Trophoblast cell (in vitro differentiated cells and primary cell): ENCODE measurements around the gene FSTL4.
A peak's percentile ranks its signal among the peaks of the same experiment; 100 is the strongest.

Experiments
- DNase-seq, 2 donors: peaks; one replicate each; pipeline ENCODE4 v3.0.0-alpha.2; 2016
- H2AFZ ChIP-seq: 2 replicates; pipeline ENCODE4 v1.6.1; 2013; ENCODE audit warnings: low read length, moderate library complexity, mild to moderate bottlenecking; ENCODE audit not compliant: insufficient read depth, poor library complexity
- H2AK5ac ChIP-seq: 2 replicates; pipeline ENCODE4 v1.6.1; 2013; ENCODE audit warnings: mild to moderate bottlenecking, low read length
- H2BK120ac ChIP-seq: 2 replicates; pipeline ENCODE4 v1.6.1; 2013; ENCODE audit warnings: low read length, mild to moderate bottlenecking, moderate library complexity; ENCODE audit not compliant: insufficient read depth, poor library complexity
- H2BK12ac ChIP-seq: 2 replicates; pipeline ENCODE4 v1.6.1; 2013; ENCODE audit warnings: mild to moderate bottlenecking, low read length, moderate library complexity
- H2BK5ac ChIP-seq: 2 replicates; pipeline ENCODE4 v1.6.1; 2013; ENCODE audit warnings: low read length, low read depth, moderate library complexity, mild to moderate bottlenecking; ENCODE audit not compliant: poor library complexity
- H3K14ac ChIP-seq: 2 replicates; pipeline ENCODE4 v1.6.1; 2013; ENCODE audit warnings: mild to moderate bottlenecking, low read length
- H3K18ac ChIP-seq: 2 replicates; pipeline ENCODE4 v1.6.1; 2013; ENCODE audit warnings: mild to moderate bottlenecking, low read length
- H3K23ac ChIP-seq: 2 replicates; pipeline ENCODE4 v1.6.1; 2013; ENCODE audit warnings: low read length
- H3K27ac ChIP-seq: 2 replicates; pipeline ENCODE4 v1.5.1; 2013; ENCODE audit warnings: low read depth, mild to moderate bottlenecking, inconsistent platforms, low read length, moderate library complexity
- H3K27me3 ChIP-seq: 2 replicates; pipeline ENCODE4 v1.6.1; 2013; ENCODE audit warnings: inconsistent platforms, mild to moderate bottlenecking, low read length, moderate library complexity; ENCODE audit not compliant: insufficient read depth
- H3K36me3 ChIP-seq, 2 experiments: 1 replicate in 1 of 2; 2 replicates in 1 of 2; pipeline ENCODE4 v1.6.1; 2013; ENCODE audit warnings: low read length in 2 of 2, mild to moderate bottlenecking in 2 of 2, moderate library complexity in 1 of 2; ENCODE audit not compliant: insufficient read depth in 2 of 2, control insufficient read depth in 1 of 2
- H3K4ac ChIP-seq: 2 replicates; pipeline ENCODE4 v1.6.1; 2013; ENCODE audit warnings: low read depth, mild to moderate bottlenecking, low read length, moderate library complexity
- H3K4me1 ChIP-seq, 2 experiments: 1 replicate in 1 of 2; 2 replicates in 1 of 2; pipeline ENCODE4 v1.6.1; 2013; ENCODE audit warnings: low read length in 2 of 2, mild to moderate bottlenecking in 2 of 2, moderate library complexity in 1 of 2; ENCODE audit not compliant: insufficient read depth in 2 of 2, control insufficient read depth in 1 of 2
- H3K4me2 ChIP-seq: 2 replicates; pipeline ENCODE4 v1.6.1; 2013; ENCODE audit warnings: inconsistent platforms, mild to moderate bottlenecking, low read length, moderate library complexity
- H3K4me3 ChIP-seq: 2 replicates; pipeline ENCODE4 v1.5.1; 2013; ENCODE audit warnings: mild to moderate bottlenecking, low read depth, low read length, inconsistent platforms
- H3K79me1 ChIP-seq: one replicate; pipeline ENCODE4 v1.6.1; 2013; ENCODE audit warnings: low read length
- H3K79me2 ChIP-seq: 2 replicates; pipeline ENCODE4 v1.6.1; 2013; ENCODE audit warnings: low read length, mild to moderate bottlenecking; ENCODE audit not compliant: control insufficient read depth, insufficient read depth, poor library complexity
- H3K9ac ChIP-seq: 2 replicates; pipeline ENCODE4 v1.6.1; 2013; ENCODE audit warnings: mild to moderate bottlenecking, low read length
- H3K9me3 ChIP-seq: 2 replicates; pipeline ENCODE4 v1.6.1; 2013; ENCODE audit warnings: low read depth, mild to moderate bottlenecking, control low read depth, inconsistent platforms, low read length; ENCODE audit not compliant: insufficient read depth
- H4K12ac ChIP-seq: 2 replicates; pipeline ENCODE4 v1.6.1; 2013; ENCODE audit warnings: low read depth, mild to moderate bottlenecking, low read length, moderate library complexity
- H4K8ac ChIP-seq: 2 replicates; pipeline ENCODE4 v1.6.1; 2013; ENCODE audit warnings: low read depth, mild to moderate bottlenecking, low read length, moderate library complexity
- H4K91ac ChIP-seq: one replicate; pipeline ENCODE4 v1.6.1; 2013; ENCODE audit warnings: low read depth, mild to moderate bottlenecking, low read length, moderate library complexity
- WGBS: extraction: QIAGEN DNeasy Blood & Tissue Kit; methylation state at CpG from one replicate; pipeline ENCODE4 v1.1.7; 2013; ENCODE audit warnings: missing lambda C conversion rate; ENCODE audit not compliant: insufficient read length, insufficient coverage; ENCODE audit errors: extremely low coverage; 5-methylcytosine and 5-hydroxymethylcytosine counted together

FSTL4 gene

DNA sequence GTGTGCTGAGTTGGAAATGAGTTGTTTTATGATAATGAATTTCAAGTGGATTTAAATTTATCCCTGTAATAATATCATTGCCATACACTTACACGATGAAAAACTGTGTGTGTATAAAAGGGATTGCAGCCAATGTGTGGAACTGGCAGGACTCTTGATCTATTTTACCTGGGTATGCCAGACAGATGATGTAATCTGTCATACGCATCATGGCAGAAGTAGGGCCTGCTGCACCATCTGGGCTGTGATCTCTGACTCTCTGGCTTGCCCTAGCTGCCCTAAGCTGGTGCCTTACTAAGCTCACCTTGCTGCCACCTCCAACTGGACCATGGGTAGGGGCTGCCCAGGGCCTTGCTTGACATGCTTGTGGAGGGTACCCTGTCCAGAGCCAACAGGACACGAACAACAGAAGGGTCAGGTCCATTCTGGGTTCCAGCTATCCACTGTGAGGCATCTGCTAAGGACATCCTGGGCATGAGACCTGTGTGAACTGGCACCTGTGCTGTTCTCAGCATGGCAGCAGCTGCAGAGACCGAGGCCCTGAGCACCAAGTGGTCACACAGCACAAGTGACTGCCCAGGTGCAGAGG, 184.2 kb downstream of the FSTL4 start:
- Histone ChIP-seq H3K9ac (no peak overlapping the region), H3K4me1 (peaks cover 3% of the 10 kb centered on the region in 2 experiments), H2BK12ac (no peak overlapping the region), H2AFZ (no peak overlapping the region), H3K4ac (no peak overlapping the region), H4K91ac (no peak overlapping the region), H3K18ac (no peak overlapping the region), H2BK5ac (no peak overlapping the region), H2BK120ac (no peak overlapping the region), H2AK5ac (no peak overlapping the region), H3K79me1 (no peaks in the 10 kb centered on the region), H3K27me3 (no peaks in the 10 kb centered on the region), H3K23ac (no peak overlapping the region), H3K9me3 (no peaks in the 10 kb centered on the region), H3K79me2 (no peaks in the 10 kb centered on the region), H3K36me3 (no peaks in the 10 kb centered on the region), H3K27ac (no peak overlapping the region), H4K8ac (no peak overlapping the region), H3K4me3 (no peak overlapping the region), H3K4me2 (no peak overlapping the region), H4K12ac (no peak overlapping the region), H3K14ac (no peak overlapping the region)
- no peak for DNase-seq
- no CpG with 5 or more reads among the region's 4 CpGs for WGBS

DNA sequence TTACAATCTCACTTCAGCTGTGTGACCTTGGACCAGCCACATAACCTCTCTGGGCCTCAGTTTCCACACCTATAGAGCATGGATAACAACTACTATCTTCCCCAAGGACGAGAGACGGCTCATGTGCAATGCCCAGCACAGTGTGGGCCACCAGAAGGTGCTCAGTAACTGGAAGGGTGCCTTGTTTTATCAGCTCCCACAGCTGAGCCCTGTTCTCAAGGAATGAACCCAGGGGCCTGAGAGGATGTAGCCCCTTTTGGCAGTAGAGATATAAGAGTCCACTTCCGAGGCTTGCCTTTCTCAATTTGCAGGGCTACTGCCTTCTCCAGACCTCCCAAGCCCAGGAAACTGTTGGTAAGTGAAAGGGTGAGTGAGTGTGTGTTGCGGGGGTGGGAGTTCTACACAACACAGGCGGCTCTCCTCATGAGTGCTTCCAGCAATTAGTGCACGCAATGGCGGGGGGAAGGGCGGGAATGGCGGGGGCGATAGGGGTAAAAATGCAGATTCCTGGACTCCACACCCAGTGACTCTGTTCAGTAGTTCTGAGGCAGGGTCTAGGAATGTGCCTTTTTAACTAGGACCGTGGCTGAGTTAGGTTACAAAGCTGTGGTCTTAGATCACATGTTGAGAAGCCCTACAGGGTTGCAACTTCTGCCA, 185.1 kb downstream of the FSTL4 start:
- Histone ChIP-seq H3K4ac (no peak overlapping the region), H4K91ac (no peak overlapping the region), H3K27ac (no peak overlapping the region), H3K18ac (no peak overlapping the region), H2AK5ac (no peak overlapping the region), H2BK5ac (no peak overlapping the region), H3K27me3 (no peaks in the 10 kb centered on the region), H3K4me1 (peaks cover 3% of the 10 kb centered on the region in 2 experiments), H3K23ac (no peak overlapping the region), H3K79me1 (no peaks in the 10 kb centered on the region), H4K12ac (no peak overlapping the region), H3K9me3 (no peaks in the 10 kb centered on the region), H3K4me2 (no peak overlapping the region), H3K14ac (no peak overlapping the region), H3K9ac (no peak overlapping the region), H2BK12ac (no peak overlapping the region), H2AFZ (no peak overlapping the region), H3K4me3 (no peak overlapping the region), H2BK120ac (no peak overlapping the region), H4K8ac (no peak overlapping the region), H3K79me2 (no peaks in the 10 kb centered on the region), H3K36me3 (no peaks in the 10 kb centered on the region)
- WGBS, result no CpG with 5 or more reads among the region's 11 CpGs
- peak; percentile 4 to 9 for DNase-seq

DNA sequence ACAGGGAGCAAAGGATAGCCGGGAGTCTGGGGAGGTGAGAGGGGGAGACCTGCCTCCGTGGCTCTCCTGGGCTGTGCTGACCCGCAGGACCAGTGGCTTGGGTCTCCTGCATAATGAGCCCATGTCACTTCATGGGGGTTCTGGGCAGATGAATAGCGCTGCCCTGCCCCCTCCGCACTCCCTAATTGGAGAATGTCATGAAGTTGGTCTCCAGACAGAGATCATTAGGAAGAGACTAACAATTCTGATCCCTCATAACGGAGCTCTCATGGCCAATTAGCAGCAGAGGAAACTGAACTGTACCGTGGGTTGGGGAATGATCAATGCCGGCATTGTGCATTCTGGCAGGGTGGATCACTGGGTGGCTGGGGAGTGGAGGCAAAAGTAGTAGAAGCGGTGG, 186.1 kb downstream of the FSTL4 start:
- no peak overlapping the region for H3K27ac ChIP-seq
- H3K27me3 ChIP-seq, result no peaks in the 10 kb centered on the region
- no peak for DNase-seq
- no peaks in the 10 kb centered on the region for H3K79me1 ChIP-seq
- H4K12ac ChIP-seq, result no peak overlapping the region
- no peak overlapping the region for H2BK5ac ChIP-seq
- no CpG with 5 or more reads among the region's 9 CpGs for WGBS
- H3K36me3 ChIP-seq, result no peaks in the 10 kb centered on the region
- H3K4me1 ChIP-seq, result peaks cover 3% of the 10 kb centered on the region in 2 experiments
- no peak overlapping the region for H3K18ac ChIP-seq
- no peak overlapping the region for H3K23ac ChIP-seq
- H2BK12ac ChIP-seq, result no peak overlapping the region
- no peak overlapping the region for H2AK5ac ChIP-seq
- no peak overlapping the region for H4K8ac ChIP-seq
- H3K4ac ChIP-seq, result no peak overlapping the region
- no peak overlapping the region for H3K4me3 ChIP-seq
- no peak overlapping the region for H4K91ac ChIP-seq
- no peak overlapping the region for H3K9ac ChIP-seq
- no peak overlapping the region for H3K14ac ChIP-seq
- H3K9me3 ChIP-seq, result no peaks in the 10 kb centered on the region
- no peak overlapping the region for H2AFZ ChIP-seq
- no peaks in the 10 kb centered on the region for H3K79me2 ChIP-seq
- H3K4me2 ChIP-seq, result no peak overlapping the region
- H2BK120ac ChIP-seq, result no peak overlapping the region

DNA sequence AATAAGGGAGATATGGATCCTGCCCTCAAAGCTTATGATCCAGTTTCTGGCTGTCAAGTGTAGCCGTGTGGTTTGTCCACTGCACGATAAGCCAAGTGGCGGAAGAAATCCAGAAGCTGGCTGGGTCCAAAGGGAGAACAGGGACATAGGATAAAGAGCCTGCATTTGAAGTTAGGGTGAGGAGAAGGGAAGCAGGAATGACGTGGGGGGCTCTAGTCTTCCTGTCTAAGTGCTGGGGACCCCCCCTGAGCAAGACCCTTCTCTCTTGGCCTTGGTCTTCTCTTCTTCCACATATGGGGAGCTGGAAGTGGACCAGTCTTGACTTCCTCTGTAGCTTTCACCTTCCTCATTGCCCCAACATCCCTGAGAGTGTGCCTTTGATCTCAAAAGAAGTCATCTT, 186.6 kb downstream of the FSTL4 start:
- no CpG with 5 or more reads among the region's 4 CpGs for WGBS
- no peak overlapping the region for H3K23ac ChIP-seq
- H3K36me3 ChIP-seq, result no peaks in the 10 kb centered on the region
- no peaks in the 10 kb centered on the region for H3K9me3 ChIP-seq
- no peak for DNase-seq
- no peak overlapping the region for H2AFZ ChIP-seq
- no peak overlapping the region for H4K12ac ChIP-seq
- H2AK5ac ChIP-seq, result no peak overlapping the region
- H3K18ac ChIP-seq, result no peak overlapping the region
- H3K4me3 ChIP-seq, result no peak overlapping the region
- no peak overlapping the region for H3K9ac ChIP-seq
- H4K8ac ChIP-seq, result no peak overlapping the region
- H2BK5ac ChIP-seq, result no peak overlapping the region
- no peaks in the 10 kb centered on the region for H3K27me3 ChIP-seq
- no peak overlapping the region for H3K4me2 ChIP-seq
- peaks cover 3% of the 10 kb centered on the region in 2 experiments for H3K4me1 ChIP-seq
- H4K91ac ChIP-seq, result no peak overlapping the region
- no peak overlapping the region for H3K27ac ChIP-seq
- no peak overlapping the region for H3K4ac ChIP-seq
- H2BK12ac ChIP-seq, result no peak overlapping the region
- no peak overlapping the region for H2BK120ac ChIP-seq
- H3K79me2 ChIP-seq, result no peaks in the 10 kb centered on the region
- H3K14ac ChIP-seq, result no peak overlapping the region
- H3K79me1 ChIP-seq, result no peaks in the 10 kb centered on the region
